CD4-positive, alpha-beta T cell (primary cell): ENCODE data around the gene MPV17L2. TPM values are rescaled to one million over a fixed set of nuclear protein-coding genes. Genes with fewer than 3 reads are reported as not detected.

Experiments
- ATAC-seq: fragments of 200-7000 bp; cut with Tn5 transposase; one replicate; pipeline ENCODE4 v1.10.0; 2022; ENCODE audit warnings: mild to moderate bottlenecking; ENCODE audit not compliant: poor library complexity
- CTCF ChIA-PET: fragments of 350-600 bp; sonication (Branson Sonifier 250); formaldehyde crosslinking; loops from one replicate; lab custom pipeline; 2021; ENCODE audit warnings: antibody characterized with exemption, inconsistent platforms; lab: Charles Lee
- POLR2A ChIA-PET: fragments of 350-600 bp; sonication (Branson Sonifier 250); formaldehyde crosslinking; loops from one replicate; lab custom pipeline; 2021; ENCODE audit warnings: antibody characterized with exemption, inconsistent platforms; lab: Charles Lee
- DNase-seq, 14 experiments: peaks; one replicate each; pipeline ENCODE4 v3.0.0-alpha.2; 2013 to 2020; ENCODE audit warnings: mixed read lengths in 2 of 14
- H3K27ac ChIP-seq, 2 donors: one replicate each; pipeline versions ENCODE4 v1.5.1 to v1.7.0; 2013; ENCODE audit warnings: low read length in 2 of 2, low read depth in 1 of 2, mild to moderate bottlenecking in 1 of 2
- H3K27me3 ChIP-seq, 2 experiments: 1 replicate in 1 of 2; 2 replicates in 1 of 2; pipeline versions ENCODE4 v1.6.1 to v1.7.0; 2013; ENCODE audit warnings: low read length in 2 of 2, control low read depth in 1 of 2, mild to moderate bottlenecking in 1 of 2, moderate library complexity in 1 of 2; ENCODE audit not compliant: insufficient read depth in 2 of 2, control insufficient read depth in 1 of 2
- H3K36me3 ChIP-seq: one replicate; pipeline ENCODE4 v1.6.1; 2013; ENCODE audit warnings: low read length, control low read depth; ENCODE audit not compliant: insufficient read depth
- H3K4me1 ChIP-seq: one replicate; pipeline ENCODE4 v1.6.1; 2013; ENCODE audit warnings: low read length, control low read depth; ENCODE audit not compliant: insufficient read depth
- H3K4me3 ChIP-seq: one replicate; pipeline ENCODE4 v1.5.1; 2013; ENCODE audit warnings: mild to moderate bottlenecking, low read length, moderate library complexity
- H3K9me3 ChIP-seq, 2 experiments: 1 replicate in 1 of 2; 2 replicates in 1 of 2; pipeline versions ENCODE4 v1.6.1 to v1.7.0; 2013; ENCODE audit warnings: low read length in 2 of 2, mild to moderate bottlenecking in 2 of 2, control low read depth in 1 of 2, moderate library complexity in 1 of 2; ENCODE audit not compliant: control insufficient read depth in 1 of 2, insufficient read depth in 1 of 2
- H3K27ac Mint-ChIP-seq: one replicate; pipeline ENCODE4 v1.8.0; 2020; ENCODE audit warnings: mixed read lengths
- H3K27me3 Mint-ChIP-seq: one replicate; pipeline ENCODE4 v1.8.0; 2021; ENCODE audit warnings: mixed read lengths
- H3K36me3 Mint-ChIP-seq: one replicate; pipeline ENCODE4 v1.8.0; 2021; ENCODE audit warnings: low read depth, mixed read lengths
- H3K4me1 Mint-ChIP-seq: one replicate; pipeline ENCODE4 v1.8.0; 2021; ENCODE audit warnings: low read depth, mixed read lengths
- H3K4me3 Mint-ChIP-seq: one replicate; pipeline ENCODE4 v1.8.0; 2020; ENCODE audit warnings: mild to moderate bottlenecking, mixed read lengths
- H3K9me3 Mint-ChIP-seq: one replicate; pipeline ENCODE4 v1.8.0; 2020; ENCODE audit warnings: mixed read lengths
- intact Hi-C, 2 experiments: fragments of 100-400 bp; cut with DNase I in 1 of 2; cut with micrococcal nuclease in 1 of 2; formaldehyde crosslinking; loops; one replicate each; pipeline versions ENCODE4 v1.15.1 to v1.9.0; 2023 to 2025; cut with DNase I, micrococcal nuclease
- total RNA-seq, 174 experiments: library from RNA in 2 of 174; stranded (reverse) in 2 of 174; gene quantifications; one replicate each; pipeline ENCODE4 v1.2.3 and lab custom pipeline; 2021 to 2026
- TF ChIP-seq, protein P1 (sequence below): fragments of 200-600 bp; IDR thresholded peaks from one replicate; pipeline ENCODE4 v1.8.0; 2022; ENCODE audit warnings: antibody characterized with exemption, mild to moderate bottlenecking

Gene MPV17L2
- total RNA-seq, 2 experiments from 2014 or later = 2.8 to 3.9 TPM

DNA sequence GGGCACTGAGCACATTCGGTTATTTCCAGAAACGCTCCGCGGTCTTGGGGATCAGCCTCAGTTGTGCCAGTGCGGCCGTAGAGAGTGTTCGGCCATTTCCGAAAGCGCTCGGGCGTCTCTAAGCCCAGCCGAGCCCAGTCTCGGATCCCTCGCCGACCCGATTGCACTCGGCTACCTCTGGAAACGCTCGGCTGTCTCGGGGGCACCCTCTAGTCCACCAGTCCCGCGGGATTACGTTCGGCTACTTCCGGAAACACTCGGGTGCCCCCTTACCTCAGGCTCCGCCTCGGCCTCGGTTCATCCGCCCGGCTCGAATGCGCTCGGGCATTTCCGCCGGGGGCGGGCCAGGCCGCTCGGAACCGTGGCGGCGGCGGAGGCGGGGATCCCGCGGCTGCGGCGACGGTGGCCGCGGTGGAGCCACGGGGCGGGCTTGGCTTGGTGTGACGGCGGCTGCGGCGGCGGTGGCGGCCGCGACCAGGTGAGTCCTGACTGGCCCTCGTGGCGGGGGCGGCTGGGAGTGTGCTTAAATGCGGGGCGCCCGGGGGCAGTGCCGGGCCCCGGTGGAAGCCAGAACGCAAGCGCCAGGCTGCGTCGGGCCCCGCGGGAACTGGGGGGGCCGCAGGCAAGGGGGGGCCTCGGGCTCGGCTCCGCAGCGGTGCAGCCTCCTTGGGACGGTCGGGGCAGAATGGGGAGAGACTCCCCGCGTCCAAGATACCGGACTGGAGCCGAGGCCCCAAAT, 40.0 kb upstream of the MPV17L2 start, which contains the start of gene PIK3R2:
TSS of gene PIK3R2 (plus strand) at position 347 of the 739 bp plus-strand sequence. CDS start 2,717 bp downstream, outside the sequence.
- Histone ChIP-seq H3K27ac (peak within 1 kb of the TSS; percentile 75 to 88), H3K9me3 (no peaks in the 10 kb centered on the region), H3K27me3 (no peaks in the 10 kb centered on the region), H3K4me1 (peaks cover 36% of the 10 kb centered on the region), H3K4me3 (peak within 1 kb of the TSS; percentile 78), H3K36me3 (peaks cover 15% of the 10 kb centered on the region)
- intact Hi-C loops = loop anchor here (1.0 to 5.0 kb wide), 6 partner anchors 34 to 294 kb away; partner anchors contain the start of genes MPV17L2 (in 1 of the 2) and RPL18A (in 1 of the 2)
- H3K9me3 Mint-ChIP-seq = no peaks in the 10 kb centered on the region
- H3K36me3 Mint-ChIP-seq = peaks cover 28% of the 10 kb centered on the region
- H3K4me1 Mint-ChIP-seq = peaks cover 23% of the 10 kb centered on the region
- H3K27me3 Mint-ChIP-seq = no peaks in the 10 kb centered on the region
- peak within 1 kb of the TSS; percentile 80 for H3K27ac Mint-ChIP-seq
- ATAC-seq (peak; percentile 83), DNase-seq (peak; percentile 99 to 100 (median 100))
- peak within 1 kb of the TSS; percentile 96 for H3K4me3 Mint-ChIP-seq
- CTCF ChIA-PET = interaction anchor here (0.6 to 1.8 kb wide), 15 partner anchors 8 to 220 kb away, joined by 3 to 10 read pairs (median 5); partner anchors contain the start of genes CCDC124, JUND and MPV17L2
- TF ChIP-seq, protein P1, sequence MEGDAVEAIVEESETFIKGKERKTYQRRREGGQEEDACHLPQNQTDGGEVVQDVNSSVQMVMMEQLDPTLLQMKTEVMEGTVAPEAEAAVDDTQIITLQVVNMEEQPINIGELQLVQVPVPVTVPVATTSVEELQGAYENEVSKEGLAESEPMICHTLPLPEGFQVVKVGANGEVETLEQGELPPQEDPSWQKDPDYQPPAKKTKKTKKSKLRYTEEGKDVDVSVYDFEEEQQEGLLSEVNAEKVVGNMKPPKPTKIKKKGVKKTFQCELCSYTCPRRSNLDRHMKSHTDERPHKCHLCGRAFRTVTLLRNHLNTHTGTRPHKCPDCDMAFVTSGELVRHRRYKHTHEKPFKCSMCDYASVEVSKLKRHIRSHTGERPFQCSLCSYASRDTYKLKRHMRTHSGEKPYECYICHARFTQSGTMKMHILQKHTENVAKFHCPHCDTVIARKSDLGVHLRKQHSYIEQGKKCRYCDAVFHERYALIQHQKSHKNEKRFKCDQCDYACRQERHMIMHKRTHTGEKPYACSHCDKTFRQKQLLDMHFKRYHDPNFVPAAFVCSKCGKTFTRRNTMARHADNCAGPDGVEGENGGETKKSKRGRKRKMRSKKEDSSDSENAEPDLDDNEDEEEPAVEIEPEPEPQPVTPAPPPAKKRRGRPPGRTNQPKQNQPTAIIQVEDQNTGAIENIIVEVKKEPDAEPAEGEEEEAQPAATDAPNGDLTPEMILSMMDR = peak; percentile 3
- POLR2A ChIA-PET = interaction anchor here (0.9 to 2.4 kb wide), 22 partner anchors 15 to 293 kb away, joined by 3 to 51 read pairs (median 6); partner anchors contain the start of genes ARRDC2, CCDC124, IFI30 and IL12RB1

DNA sequence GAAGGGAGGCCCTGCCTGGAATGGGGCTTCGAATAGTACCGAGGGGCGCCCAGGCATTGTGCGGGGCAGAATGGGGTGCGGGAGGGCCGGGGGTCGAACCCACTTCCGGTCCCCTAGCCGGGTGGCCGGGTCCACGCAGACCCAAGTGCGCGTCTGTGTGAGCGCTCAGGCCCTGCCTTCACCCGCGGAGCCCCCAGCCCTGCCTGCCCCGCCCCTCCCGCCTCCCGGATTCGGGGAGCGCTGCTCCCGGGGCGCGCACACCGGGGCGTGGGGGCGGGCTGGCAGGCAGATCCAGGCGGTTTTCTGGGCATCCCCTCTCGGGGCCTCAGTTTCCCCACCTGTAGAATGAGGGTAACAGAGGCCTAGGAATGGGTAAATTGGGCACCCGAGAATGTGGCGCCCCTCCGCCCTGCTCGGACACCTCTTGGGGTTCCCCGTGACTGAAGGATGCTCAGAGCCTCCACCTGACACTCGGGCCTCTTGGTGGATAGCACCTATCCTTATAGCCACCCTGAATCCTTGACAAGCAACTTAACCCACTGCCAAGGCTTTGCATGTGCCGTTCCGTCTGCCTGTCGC, 39.4 kb upstream of the MPV17L2 start:
- Histone ChIP-seq H3K27ac (peak overlapping the region; percentile 40 to 75), H3K4me3 (peak overlapping the region; percentile 78), H3K9me3 (no peaks in the 10 kb centered on the region), H3K36me3 (peaks cover 15% of the 10 kb centered on the region), H3K4me1 (peaks cover 36% of the 10 kb centered on the region), H3K27me3 (no peaks in the 10 kb centered on the region)
- ATAC-seq (no peak), DNase-seq (peak in 7 of 14 experiments; percentile 19 to 50 (median 43))
- Mint-ChIP-seq H3K36me3 (peaks cover 22% of the 10 kb centered on the region), H3K9me3 (no peaks in the 10 kb centered on the region), H3K4me1 (peaks cover 23% of the 10 kb centered on the region), H3K27ac (peak overlapping the region; percentile 69), H3K27me3 (no peaks in the 10 kb centered on the region), H3K4me3 (peak overlapping the region; percentile 96)
- ChIA-PET POLR2A (interaction anchor here (1.7 to 2.2 kb wide), 2 partner anchors 127 to 151 kb away, joined by 5 to 27 read pairs; partner anchors contain the start of gene JUND), CTCF (interaction anchor here (1.1 kb wide), 1 partner anchor 98 kb away, joined by 3 read pairs; no protein-coding TSS in a partner anchor)
- TF ChIP-seq, protein P1 = no peak
- intact Hi-C loops = loop anchor here (2.0 to 5.0 kb wide), 3 partner anchors 35 to 151 kb away; partner anchors contain the start of gene MPV17L2 (in 1 of the 2)
